Activated T-cell treated with anti-CD3 and anti-CD28 coated beads for 1 hour (primary cell): ENCODE data around the gene RELN.
"Not testable (repeated sequence)": the region's sequence is repeated elsewhere in the genome, so short reads cannot be mapped to it uniquely, and the experiment has no call there.

ENCODE experiments used
- DNase-seq: peaks from one replicate; pipeline ENCODE4 v3.0.0-alpha.2; 2020; ENCODE audit warnings: low read depth

The RELN gene

DNA sequence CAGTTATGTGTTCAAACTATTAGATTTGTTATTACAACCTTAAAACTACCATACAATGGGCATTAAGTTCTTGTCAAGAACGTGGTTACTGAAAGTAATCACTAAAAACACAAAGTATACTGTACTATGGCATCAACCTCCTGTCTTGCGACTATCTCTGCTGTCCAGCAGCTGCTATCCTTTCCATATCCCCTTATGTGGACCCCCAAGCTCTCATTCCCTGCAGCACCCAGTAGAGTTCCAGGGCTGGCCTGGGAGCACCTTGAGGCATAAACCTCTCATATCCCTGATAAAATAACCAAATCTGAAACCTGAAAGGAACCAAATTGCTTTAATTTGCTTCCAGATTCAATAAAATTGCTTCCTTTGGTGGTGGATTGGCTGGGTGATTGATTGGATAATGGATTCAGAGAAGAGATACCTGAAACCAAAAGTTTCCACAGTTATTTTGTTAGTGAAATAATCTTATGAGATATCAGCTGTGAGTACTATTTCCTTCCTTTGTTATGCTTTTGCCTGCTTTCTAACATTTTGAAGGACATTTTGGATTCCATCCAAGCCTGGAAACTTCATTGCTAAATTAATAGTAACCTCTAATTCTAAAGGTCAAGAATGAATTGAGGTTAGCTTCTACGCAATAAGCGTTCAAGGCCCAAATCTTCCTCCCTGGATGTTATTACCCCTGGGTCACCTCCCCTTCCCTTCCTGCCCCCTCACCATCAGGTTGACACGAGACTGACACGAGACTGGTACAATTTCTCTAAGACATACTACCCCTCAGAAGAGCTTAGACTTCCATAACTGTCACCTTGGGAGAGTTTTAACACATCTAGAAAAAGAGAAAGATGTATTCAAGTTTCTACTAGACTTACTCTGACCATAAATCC, 48.8 kb downstream of the RELN start:
- no peak for DNase-seq

DNA sequence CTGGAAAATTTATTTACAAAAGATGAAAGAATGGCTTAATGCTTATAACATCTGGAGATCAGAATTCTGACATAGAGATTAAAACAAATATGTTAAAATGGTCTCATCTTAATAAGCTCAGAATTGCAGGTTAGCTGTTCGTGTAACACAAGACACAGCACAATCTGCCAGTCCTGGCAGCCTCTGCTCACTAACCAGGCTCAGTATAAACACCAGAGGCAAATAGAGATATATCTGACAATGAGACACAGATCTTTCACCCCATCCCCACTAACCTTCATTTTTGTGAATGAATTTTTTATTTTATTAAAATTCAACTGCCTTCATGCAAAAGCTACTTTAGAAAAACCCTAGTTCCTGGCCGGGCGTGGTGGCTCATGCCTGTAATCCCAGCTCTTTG, 51.8 kb downstream of the RELN start:
- no peak for DNase-seq

DNA sequence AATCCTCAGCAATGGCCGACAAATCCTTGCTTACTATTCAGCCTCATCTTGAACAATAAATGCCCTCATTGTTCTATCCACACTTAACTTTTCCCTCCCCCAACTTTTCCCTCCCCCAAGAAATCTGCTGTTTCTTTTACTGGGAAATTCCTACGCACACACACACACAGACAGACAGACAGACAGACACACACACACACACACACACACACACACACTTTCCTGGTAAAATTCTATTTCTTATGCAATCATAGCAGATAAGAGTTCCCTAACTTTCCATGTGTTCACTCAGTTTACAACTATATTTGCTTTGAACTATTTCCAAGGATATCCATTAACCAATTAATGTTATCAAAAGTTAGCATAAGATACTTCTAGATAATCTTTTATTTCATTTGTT, 52.9 kb downstream of the RELN start:
- no peak for DNase-seq

DNA sequence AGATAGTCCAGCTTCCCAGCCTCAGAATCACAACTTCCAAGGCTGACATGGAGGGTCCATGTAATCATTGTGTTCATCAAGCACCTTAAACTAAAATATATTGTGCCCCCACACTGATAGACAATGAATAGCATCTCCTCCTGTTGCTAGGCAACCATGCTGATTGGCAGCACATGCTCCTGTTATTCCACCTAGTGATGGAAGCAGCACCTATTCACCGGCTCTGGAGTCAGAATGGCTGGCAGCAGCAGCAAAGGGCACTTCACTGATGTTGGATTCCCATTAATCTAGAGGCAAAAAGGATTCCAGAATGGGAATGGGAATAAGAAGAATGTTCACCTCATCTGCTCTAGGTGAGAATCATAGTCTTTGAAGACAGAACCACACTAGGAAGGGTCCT, 55.0 kb downstream of the RELN start:
- no peak for DNase-seq

DNA sequence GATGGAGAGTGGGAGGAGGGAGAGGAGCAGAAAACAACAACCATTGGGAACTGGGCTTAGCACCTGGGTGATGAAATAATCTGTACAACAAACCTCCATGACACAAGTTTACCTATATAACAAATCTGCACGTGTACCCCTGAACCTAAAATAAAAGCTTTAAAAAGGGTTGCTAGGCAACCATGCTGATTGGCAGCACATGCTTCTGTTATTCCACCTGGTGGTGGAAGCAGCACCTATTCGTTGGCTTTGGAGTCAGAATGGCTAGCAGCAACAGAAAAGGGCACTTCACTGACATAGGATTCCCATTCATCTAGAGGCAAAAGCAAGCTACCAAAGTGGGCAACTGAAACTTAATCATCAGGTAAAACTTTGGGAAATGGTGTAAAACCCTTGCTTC, 57.1 kb downstream of the RELN start:
- DNase-seq, result no peak

DNA sequence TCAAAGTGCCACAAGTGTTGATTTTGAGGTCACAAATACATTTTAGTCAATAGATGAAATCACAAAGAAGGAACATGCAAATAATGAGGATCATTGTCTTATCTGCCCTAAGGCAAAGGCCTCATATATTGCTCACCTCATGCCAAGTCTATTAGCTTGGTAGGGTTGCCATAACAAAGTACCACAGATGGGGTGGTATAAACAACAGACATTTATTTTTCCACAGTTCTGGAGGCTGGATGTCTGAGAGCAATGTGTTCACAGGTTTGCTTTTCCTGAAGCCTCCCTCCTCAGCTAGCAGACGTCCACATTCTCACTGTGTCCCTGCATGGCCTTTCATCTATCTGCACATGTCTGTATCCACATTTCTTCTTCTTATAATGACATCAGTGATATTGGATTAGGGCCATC, 59.6 kb downstream of the RELN start:
- DNase-seq, result no peak

DNA sequence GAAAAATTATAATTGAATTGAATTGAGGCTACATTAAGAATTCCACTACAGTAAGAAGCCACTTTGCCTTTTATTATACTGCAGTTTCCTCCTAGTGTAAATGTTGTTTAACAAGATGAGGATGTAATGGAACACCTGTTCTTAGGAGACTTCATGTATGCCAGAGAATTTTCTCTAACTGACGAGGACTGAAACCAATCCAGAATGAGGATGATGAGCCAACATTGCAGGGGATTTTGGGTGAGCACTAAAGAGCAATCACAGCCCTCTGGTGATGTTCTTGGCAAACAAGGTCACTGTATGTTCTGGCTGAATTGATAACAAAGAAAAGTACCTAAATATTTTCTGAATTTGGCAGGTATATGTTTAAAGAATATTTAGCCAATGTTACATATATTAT, 60.9 kb downstream of the RELN start:
- DNase-seq, result no peak

DNA sequence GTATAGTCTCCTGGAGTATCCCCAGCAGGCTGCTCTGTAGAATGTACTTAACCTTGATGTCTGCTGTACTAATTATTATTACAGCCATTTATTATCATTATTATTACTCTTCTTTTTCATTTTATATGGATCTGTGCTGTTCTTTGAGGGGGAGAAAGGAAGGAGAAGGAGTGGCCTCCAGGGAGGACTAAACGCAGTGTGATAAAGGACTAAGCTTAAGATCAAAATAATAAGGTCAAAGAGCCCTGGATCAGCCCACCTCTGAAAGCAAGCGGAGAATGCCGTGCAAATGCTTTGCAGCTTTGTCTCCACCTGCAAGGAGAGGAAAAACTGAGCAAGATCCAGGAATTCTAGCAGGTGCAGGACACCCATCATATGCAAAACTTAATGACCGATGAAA, 65.3 kb downstream of the RELN start:
- DNase-seq, result no peak

DNA sequence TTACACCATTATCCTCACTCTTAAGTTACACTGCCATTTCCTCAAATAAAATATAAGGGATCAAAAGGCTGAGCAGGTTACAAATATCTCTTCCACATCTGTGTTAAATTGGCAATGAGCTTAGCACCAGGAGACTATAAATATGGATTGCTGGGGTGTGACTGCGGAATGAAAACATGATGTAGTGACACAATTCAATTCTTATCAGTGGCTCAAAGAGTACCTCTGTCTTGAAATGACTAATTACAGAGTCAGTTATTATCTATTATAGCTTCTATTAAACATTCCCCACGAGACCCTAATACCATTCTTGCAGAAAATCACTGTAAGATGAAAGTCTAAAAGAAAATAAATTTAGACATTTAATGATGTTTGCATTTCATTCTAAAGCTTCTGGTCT, 67.1 kb downstream of the RELN start:
- no peak for DNase-seq

DNA sequence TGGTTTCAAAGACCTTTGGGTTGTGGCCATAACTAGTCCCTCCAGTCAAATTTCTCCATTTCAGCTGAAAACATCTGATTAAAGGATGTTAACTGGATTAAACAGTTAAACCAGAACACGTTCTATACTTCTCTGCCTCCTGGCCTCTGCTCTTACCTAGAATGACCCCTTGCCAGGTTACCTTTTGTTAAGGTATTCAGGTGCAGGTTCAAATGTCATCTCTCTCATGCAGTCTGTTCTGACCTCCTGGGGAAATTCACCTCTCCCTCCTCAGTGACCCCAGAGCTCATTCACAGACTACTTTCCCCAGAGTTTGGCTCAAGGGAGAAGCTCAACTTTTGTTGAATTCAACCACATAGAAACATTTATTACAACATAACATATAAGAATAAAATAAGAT, 67.8 kb downstream of the RELN start:
- no peak for DNase-seq

DNA sequence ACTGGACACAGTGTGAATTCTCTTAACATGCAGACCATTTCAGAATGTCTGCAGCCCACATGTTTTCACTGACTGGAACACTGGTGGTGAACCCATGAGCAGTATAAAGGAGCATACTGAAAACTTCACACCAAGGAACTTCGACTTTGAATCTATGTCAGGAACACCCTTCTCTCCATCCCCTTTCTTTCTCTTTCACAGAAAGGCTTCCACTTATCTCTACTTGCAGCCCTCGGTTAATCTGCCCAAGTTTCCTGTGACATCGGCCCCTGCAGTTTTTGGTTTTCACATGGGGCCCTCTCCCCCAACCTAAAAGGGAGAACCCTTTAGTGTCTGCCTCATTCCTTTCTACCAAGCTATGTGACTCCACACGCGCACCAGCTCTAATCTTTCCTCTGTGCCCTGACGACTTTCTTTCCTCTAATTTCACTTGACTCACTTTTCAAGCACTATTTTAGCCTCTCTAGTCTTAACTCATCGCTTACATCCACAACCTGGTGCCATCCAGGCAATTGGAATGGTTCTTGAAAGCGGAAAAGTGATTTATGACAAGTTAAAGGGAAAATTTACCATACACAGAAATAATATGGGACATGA, 70.1 kb downstream of the RELN start:
- DNase-seq, result no peak

DNA sequence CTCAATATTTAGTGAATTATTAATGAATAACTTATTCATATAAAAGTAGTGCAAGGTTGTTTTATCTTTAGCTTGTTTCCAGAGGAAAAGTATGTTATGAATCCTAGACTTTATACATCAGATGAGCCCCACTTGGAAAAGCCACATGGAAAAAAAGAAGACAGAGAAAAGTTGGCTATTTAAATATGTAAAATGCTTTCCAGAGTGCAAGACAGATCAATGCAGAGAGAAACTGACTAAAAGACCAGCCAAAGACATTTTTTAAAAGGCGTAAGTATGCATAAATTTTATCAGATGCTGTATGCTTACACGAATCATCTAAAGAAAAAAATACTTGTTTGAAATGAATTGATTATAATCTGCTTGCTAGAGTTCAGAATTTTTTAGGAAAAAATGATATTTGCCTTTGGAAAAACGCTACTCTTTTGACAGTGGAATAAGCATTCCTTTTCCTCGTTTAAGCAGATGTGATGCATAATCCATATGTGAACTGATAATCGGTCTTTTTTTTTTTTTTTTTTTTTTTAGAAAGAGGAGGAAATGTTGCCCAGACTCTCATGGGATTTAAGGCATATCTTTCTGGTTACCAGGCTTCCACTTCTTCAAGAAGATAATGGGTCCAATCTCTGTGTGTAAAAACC, 70.7 kb downstream of the RELN start:
- DNase-seq, result no peak

DNA sequence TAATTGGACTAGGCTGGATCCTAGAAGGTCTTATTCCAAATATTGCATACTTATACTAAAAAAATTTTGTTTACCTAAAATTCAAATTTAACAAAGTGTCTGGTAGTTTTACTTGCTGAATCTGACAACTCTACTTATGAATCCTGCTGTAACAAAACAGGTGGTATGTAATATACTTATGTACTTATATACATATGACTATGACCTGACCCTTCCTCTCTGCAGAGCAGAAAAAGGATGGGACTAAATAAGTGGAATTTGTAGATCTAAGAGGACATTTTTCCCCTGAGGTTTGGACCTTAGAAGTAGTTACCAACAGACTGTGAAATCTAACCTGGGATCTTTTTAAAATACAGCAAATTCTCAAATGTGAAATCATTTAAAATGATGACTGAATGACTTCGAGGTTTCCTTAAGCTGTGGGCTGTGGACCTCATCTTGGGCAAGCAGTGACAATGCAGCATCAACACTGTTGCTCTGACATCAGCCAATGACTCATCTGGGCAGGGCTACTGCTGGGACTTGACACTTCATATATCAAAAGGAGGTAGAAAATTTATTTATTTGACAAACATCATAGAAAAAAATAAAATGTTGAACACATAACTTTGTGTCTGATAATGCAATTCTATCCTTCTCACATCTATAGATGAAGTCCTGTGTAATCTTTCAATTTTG, 73.6 kb downstream of the RELN start:
- DNase-seq, result no peak

DNA sequence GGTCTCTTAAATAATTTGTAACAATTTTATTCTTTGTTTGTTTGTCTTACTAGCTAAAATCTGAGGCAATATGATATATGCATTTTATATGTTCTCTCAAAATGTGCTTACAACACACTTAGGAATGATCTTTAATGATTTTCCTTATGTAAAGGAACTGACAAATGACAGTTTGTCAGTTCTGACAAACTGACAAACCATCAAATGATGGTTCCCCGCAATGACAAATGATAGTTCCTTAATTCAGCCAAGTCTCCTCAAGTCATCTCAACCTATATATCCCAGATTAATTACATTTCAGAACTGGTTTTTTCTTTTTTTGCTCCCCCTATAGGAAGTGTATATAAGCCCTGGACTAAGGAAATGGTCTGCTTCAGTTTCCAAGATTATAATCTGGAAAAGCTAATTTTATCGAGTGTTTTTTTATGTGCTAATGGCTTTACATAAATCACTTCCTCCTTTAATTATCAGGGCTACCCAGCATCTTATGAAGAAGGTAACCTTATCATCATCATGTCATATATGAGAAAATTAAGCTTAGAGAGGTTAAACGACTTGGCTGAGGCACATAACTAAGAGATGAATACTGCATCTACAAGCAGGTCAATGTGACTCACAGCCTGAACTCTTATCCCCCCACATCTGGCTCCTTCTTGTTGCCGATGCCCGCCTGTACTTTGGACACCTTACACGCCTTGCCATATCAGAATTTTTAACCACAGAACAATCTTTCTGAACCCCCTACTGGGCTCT, 75.1 kb downstream of the RELN start:
- no peak for DNase-seq

DNA sequence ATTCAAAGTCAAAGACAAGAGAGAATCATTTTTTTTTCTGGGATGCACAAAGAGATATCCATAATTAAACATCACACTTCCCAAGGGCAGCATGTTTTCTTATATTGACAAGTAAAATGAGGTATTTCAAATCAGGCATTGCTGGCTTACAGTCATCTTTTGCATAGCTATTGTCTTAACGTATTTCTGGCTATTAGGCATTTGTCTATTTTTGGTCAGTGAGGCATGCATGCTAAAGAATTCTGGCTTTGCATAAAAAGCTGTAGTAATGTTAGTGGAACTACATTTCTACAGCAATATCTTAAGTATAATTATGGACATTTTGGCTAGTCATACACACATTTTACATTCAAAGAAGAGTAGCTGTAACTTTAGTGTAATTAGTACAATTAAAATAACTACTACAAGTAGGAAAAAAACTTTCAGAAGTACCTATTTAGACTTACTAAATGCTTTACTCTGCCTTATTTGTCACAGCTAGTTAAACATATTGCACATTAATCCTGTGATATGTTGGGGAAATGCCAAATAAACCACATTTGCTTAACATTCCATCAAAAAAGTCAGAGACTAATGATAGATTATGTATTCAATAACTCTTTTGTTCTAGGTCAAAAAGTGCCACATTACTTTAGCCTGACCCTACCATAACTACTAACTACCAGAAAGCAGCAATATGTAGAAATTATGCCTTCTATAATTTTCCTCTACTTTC, 76.4 kb downstream of the RELN start:
- no peak for DNase-seq

DNA sequence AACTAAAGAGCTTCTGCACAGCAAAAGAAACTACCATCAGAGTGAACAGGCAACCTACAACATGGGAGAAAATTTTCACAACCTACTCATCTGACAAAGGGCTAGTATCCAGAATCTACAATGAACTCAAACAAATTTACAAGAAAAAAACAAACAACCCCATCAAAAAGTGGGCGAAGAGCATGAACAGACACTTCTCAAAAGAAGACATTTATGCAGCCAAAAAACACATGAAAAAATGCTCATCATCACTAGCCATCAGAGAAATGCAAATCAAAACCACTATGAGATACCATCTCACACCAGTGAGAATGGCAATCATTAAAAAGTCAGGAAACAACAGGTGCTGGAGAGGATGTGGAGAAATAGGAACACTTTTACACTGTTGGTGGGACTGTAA, 78.4 kb downstream of the RELN start:
- DNase-seq, result not testable (repeated sequence)

DNA sequence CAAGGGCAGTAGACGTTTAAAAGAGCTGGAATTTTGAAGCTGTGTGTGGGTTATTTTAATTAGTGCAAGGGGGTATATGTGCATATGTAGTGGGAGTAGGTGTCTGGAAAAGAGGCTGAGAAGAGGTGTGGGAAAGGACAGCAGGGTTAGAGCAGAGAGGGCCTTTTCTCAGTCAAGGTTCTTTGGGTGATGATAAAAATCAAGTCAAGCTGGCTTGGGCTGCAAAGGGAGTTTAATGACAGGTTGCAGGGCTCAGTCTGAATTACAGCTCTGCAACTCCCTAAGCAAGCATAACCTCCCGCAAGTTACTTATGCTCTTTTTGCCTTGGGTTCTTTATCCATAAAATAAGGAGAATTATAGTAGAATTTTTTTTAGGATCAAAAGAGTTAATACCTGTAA, 83.5 kb downstream of the RELN start:
- no peak for DNase-seq

DNA sequence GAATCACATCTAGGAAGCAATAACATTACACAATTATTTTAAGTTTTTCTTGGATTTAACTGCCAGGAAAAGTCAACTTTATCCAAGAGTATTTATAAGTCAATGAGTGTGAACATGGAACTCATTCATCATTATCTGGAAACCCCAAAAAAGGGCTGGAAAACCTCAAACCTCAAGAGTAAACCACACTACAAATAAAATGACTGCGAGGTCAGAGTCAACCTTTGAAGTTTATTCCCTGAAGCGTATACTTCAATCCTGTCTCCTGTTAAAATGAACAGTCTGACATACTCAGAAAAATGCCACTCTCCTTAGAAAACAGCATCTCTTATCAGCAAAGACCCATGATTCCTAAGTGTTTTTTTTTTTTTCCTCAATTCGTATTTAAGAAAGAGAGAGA, 86.5 kb downstream of the RELN start:
- no peak for DNase-seq

DNA sequence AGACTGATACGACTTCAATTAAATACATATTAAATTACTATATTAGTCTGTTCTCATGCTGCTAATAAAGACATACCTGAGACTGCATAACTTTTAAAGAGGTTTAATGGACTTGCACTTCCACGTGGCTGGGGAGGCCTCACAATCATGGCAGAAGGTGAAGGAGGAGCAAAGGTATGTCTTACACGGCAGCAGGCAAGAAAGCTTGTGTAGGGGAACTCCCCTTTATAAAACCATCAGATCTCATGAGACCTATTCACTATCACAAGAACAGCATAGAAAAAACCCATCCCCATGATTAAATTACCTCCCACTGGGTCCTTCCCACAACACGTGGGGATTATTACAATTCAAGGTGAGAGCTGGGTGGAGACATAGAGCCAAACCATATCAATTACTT, 92.6 kb downstream of the RELN start:
- not testable (repeated sequence) for DNase-seq

DNA sequence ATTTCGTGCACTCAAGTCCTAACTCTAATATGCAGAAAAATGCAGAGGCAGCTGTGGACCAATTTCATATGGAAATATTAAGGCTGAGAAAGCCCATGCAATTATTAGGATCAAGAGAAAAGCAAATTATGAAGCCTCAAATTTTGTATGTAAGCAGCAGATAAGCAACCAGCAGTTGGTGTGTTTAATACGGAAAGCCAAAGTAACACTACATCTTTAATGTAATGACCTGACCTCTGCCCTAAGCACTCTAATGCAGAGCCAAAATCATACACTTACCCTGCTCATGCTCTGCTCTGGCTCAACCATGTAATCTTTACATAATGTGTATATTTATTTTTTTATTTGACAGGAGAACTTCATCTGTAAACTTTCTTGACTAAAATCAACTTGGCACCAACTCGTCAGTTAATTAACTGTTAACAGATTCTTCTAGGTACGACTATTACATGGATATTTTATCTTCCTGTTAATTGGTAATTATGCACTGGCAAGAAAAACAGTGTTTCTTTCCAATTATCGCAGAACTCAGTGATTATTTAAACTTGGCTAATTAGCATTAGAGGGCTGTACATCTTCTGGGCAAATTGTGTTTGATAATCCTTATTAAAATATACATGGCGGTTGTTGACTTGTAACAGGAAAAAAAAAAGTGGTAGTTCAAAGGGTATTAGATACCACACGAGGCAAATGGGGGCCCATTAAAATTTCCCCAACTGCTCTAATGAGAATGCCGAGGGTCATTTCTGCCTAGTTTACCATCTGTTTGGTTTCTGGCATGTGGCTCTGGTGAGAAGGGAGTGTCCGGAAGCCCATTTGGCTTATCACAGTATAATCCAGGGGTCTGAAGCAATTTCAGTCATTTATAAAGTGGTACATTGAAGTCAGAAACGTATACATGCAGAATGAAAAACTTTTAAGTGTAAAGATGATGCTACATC, 94.5 kb downstream of the RELN start:
- no peak for DNase-seq
